GM12878 (cell line): ENCODE measurements around the gene CTIF. TPM values are rescaled to one million over a fixed set of nuclear protein-coding genes. Genes with fewer than 3 reads are reported as not detected.

Source experiments
- ATAC-seq: fragments of 200-7000 bp; cut with Tn5 transposase; 3 replicates; pipeline ENCODE4 v1.9.1; 2020; ENCODE audit warnings: mild to moderate bottlenecking, moderate library complexity
- BruUV-seq: library from RNA; stranded (reverse); fragments of 400-500 nt; replicated peaks from 2 replicates; lab custom pipeline; 2021; lab: Mats Ljungman, UMichigan
- CTCF ChIA-PET: fragments of 300-600 bp; sonication (Branson Sonifier 250); formaldehyde crosslinking; extraction: SDS; loops from one replicate; lab custom pipeline; 2021; ENCODE audit warnings: inconsistent platforms; lab: Yijun Ruan, JAX
- POLR2A ChIA-PET: fragments of 350-600 bp; formaldehyde crosslinking; extraction: SDS; loops from one replicate; lab custom pipeline; 2021; ENCODE audit warnings: inconsistent platforms; lab: Charles Lee
- RAD21 ChIA-PET: fragments of 300-600 bp; sonication (Branson Sonifier 250); formaldehyde crosslinking; loops from one replicate; lab custom pipeline; 2023; ENCODE audit warnings: antibody characterized with exemption; ENCODE audit not compliant: unreplicated experiment; lab: Charles Lee
- SMC1A ChIA-PET: fragments of 300-600 bp; sonication (Branson Sonifier 250); formaldehyde crosslinking; loops from one replicate; lab custom pipeline; 2023; ENCODE audit not compliant: unreplicated experiment, uncharacterized antibody; lab: Charles Lee
- DNase-seq: peaks from one replicate; pipeline ENCODE4 v3.0.0-alpha.2; 2011; ENCODE audit warnings: low read depth, low spot score
- FAIRE-seq: peaks from 3 replicates; lab custom pipeline; 2011; peaks lifted over from hg19 to GRCh38; lab: Jason Lieb, UNC
- H2AFZ ChIP-seq: 2 replicates; pipeline ENCODE4 v1.6.0; 2011; ENCODE audit warnings: low read depth, low read length, control low read depth; ENCODE audit not compliant: control insufficient read depth
- H3K27ac ChIP-seq: 2 replicates; pipeline ENCODE4 v1.5.1; 2011; ENCODE audit warnings: control low read depth; ENCODE audit not compliant: control insufficient read depth, insufficient read depth
- H3K27me3 ChIP-seq, 2 experiments: replicated peaks in 1 of 2; 2 replicates each; pipeline versions ENCODE4 v1.6.0 to v1.6.1; 2011; ENCODE audit warnings: low read length in 1 of 2; ENCODE audit not compliant: control insufficient read depth in 2 of 2, insufficient read depth in 2 of 2
- H3K36me3 ChIP-seq, 2 experiments: 2 replicates each; pipeline ENCODE4 v1.5.1; 2011; ENCODE audit warnings: low read length in 1 of 2; ENCODE audit not compliant: control insufficient read depth in 2 of 2, insufficient read depth in 2 of 2
- H3K4me1 ChIP-seq: 2 replicates; pipeline ENCODE4 v1.6.1; 2011; ENCODE audit warnings: mild to moderate bottlenecking, low read length, moderate library complexity, mixed read lengths; ENCODE audit not compliant: control insufficient read depth, insufficient read depth
- H3K4me2 ChIP-seq: 2 replicates; pipeline ENCODE4 v1.6.0; 2011; ENCODE audit warnings: control low read depth; ENCODE audit not compliant: control insufficient read depth, insufficient read depth
- H3K4me3 ChIP-seq: fragments of 200-600 bp; sonication (generic); 2 replicates; pipeline ENCODE4 v1.5.1; 2016
- H3K79me2 ChIP-seq: 2 replicates; pipeline ENCODE4 v1.6.0; 2011; ENCODE audit warnings: low read length; ENCODE audit not compliant: control insufficient read depth, insufficient read depth
- H3K9ac ChIP-seq: 2 replicates; pipeline ENCODE4 v1.8.0; 2011; ENCODE audit warnings: low read length, control low read depth, mixed read lengths; ENCODE audit not compliant: control insufficient read depth, insufficient read depth
- H3K9me3 ChIP-seq: replicated peaks from 3 replicates; pipeline ENCODE4 v1.5.1; 2011; ENCODE audit warnings: mild to moderate bottlenecking, low read length; ENCODE audit not compliant: control insufficient read depth, insufficient read depth
- H4K20me1 ChIP-seq: 2 replicates; pipeline ENCODE4 v1.6.0; 2011; ENCODE audit not compliant: control insufficient read depth, insufficient read depth
- BRCA1 ChIP-seq: IDR thresholded peaks from 2 replicates; pipeline ENCODE4 v1.6.1; 2011; ENCODE audit warnings: low read depth, low read length, improper control_type of control experiment
- DPF2 ChIP-seq: fragments of 450-650 bp; IDR thresholded peaks from 2 replicates; pipeline ENCODE4 v1.6.1; 2017; ENCODE audit warnings: mild to moderate bottlenecking
- IKZF1 ChIP-seq: fragments of 450-650 bp; conservative IDR thresholded peaks from 2 replicates; pipeline ENCODE4 v1.6.1; 2017; ENCODE audit warnings: antibody characterized with exemption, mild to moderate bottlenecking
- JUND ChIP-seq: IDR thresholded peaks from 2 replicates; pipeline ENCODE4 v1.6.1; 2012; ENCODE audit warnings: low read depth, mild to moderate bottlenecking, low read length, improper control_type of control experiment, moderate library complexity
- MYC ChIP-seq: IDR thresholded peaks from 2 replicates; pipeline ENCODE4 v1.6.1; 2011; ENCODE audit warnings: mild to moderate bottlenecking, low read length, moderate library complexity, inconsistent platforms; ENCODE audit not compliant: insufficient read depth, insufficient replicate concordance, insufficient read length, severe bottlenecking
- NFXL1 ChIP-seq: fragments of 450-650 bp; IDR thresholded peaks from 2 replicates; pipeline ENCODE4 v1.6.1; 2017; ENCODE audit warnings: antibody characterized with exemption, mild to moderate bottlenecking, borderline replicate concordance
- NFYB ChIP-seq: IDR thresholded peaks from 2 replicates; pipeline ENCODE4 v1.6.1; 2011; ENCODE audit warnings: low read depth, mild to moderate bottlenecking, low read length, improper control_type of control experiment, moderate library complexity; ENCODE audit not compliant: insufficient read depth
- POLR2A ChIP-seq: IDR thresholded peaks from 2 replicates; pipeline ENCODE4 v1.6.1; 2011; ENCODE audit warnings: low read depth, mild to moderate bottlenecking, low read length
- RBBP5 ChIP-seq: fragments of 200-600 bp; sonication (generic); conservative IDR thresholded peaks from 2 replicates; pipeline ENCODE4 v1.6.1; 2016
- SMAD1 ChIP-seq: fragments of 450-650 bp; IDR thresholded peaks from 2 replicates; pipeline ENCODE4 v1.6.1; 2018; ENCODE audit warnings: mild to moderate bottlenecking, low read depth; ENCODE audit not compliant: partially characterized antibody
- STAT3 ChIP-seq: IDR thresholded peaks from 2 replicates; pipeline ENCODE4 v1.6.1; 2011; ENCODE audit warnings: low read depth, low read length, improper control_type of control experiment
- TARDBP ChIP-seq: IDR thresholded peaks from 2 replicates; pipeline ENCODE4 v1.6.1; 2016; ENCODE audit warnings: borderline replicate concordance
- WRNIP1 ChIP-seq: IDR thresholded peaks from 2 replicates; pipeline ENCODE4 v1.6.1; 2011; ENCODE audit warnings: low read depth, low read length, improper control_type of control experiment, borderline replicate concordance
- ZBED1 ChIP-seq: IDR thresholded peaks from 2 replicates; pipeline ENCODE4 v1.6.1; 2016; ENCODE audit warnings: borderline replicate concordance
- ZBTB40 ChIP-seq: fragments of 450-650 bp; IDR thresholded peaks from 2 replicates; pipeline ENCODE4 v1.6.1; 2016; ENCODE audit warnings: mild to moderate bottlenecking, moderate library complexity, borderline replicate concordance
- ZNF687 ChIP-seq: fragments of 450-650 bp; IDR thresholded peaks from 2 replicates; pipeline ENCODE4 v1.6.1; 2017; ENCODE audit warnings: mild to moderate bottlenecking, moderate library complexity
- in situ Hi-C: fragments of 300-500 bp; cut with MboI; formaldehyde crosslinking; loops from 9 replicates; pipeline ENCODE4 v1.14.3; 2018; ENCODE audit warnings: mixed read lengths
- intact Hi-C: fragments of 100-400 bp; cut with micrococcal nuclease; formaldehyde crosslinking; loops from one replicate; pipeline ENCODE4 v1.14.2; 2022; ENCODE audit not compliant: unreplicated experiment
- polyA plus RNA-seq, 11 experiments: library from polyadenylated mRNA; depleted of rRNA in 4 of 11; unstranded in 6 of 11; stranded (reverse) in 5 of 11; fragments of >200 nt; fragmentation: Nextera tagmentation in 4 of 11; fragmentation: Illumina TruSeq in 1 of 11; extraction: Ambion mirVana in 4 of 11; extraction: Trizol in 1 of 11; gene quantifications; 1 replicate in 1 of 11; 2 replicates in 10 of 11; pipeline versions ENCODE4 v1.2.1 to v1.2.3, GENCODE V29; 2011 to 2016; ENCODE audit warnings: inconsistent platforms in 2 of 11, missing spikeins in 2 of 11, low read depth in 1 of 11
- total RNA-seq, 4 experiments: library from RNA; depleted of rRNA in 3 of 4; stranded (reverse); fragments of >200 nt in 3 of 4; fragmentation: Illumina TruSeq in 1 of 4; extraction: Trizol in 1 of 4; gene quantifications; 2 replicates each; pipeline versions ENCODE4 v1.2.1 to v1.2.3, GENCODE V29; 2013 to 2021
- TF ChIP-seq, protein P1 (sequence below): fragments of 450-650 bp; IDR thresholded peaks from 2 replicates; pipeline ENCODE4 v1.6.1; 2018; ENCODE audit warnings: borderline replicate concordance, mild to moderate bottlenecking; ENCODE audit not compliant: partially characterized antibody

The CTIF gene
- total and polyA plus RNA-seq, 10 of the 15 experiments (the other 5 are each of a cell fraction or from before 2014, with no cell fraction given) = 0.06 to 11.6 (median 2.5) TPM

DNA sequence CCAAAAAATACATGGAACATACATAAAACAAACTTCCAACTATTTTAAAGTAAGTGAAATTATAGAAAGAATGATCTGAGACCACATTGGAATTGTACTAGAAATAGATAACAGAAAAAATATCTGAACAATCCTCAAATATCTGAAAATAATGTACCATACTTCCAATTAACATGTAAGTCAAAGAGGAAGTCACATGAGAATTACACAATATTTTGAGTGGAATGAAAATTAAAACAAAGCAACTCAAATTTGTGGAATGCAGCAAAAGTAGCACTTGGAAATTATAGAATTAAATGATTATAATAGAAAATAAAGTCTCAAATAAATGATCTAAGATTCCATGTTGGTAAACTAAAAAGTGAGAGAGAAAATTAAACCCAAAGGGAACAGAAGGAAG lies 38.3 kb upstream of the CTIF start:
- BruUV-seq = no TSS peak
- Histone ChIP-seq H3K4me3 (no peak overlapping the region), H2AFZ (no peak overlapping the region), H3K79me2 (no peaks in the 10 kb centered on the region), H3K9ac (no peak overlapping the region), H3K4me2 (no peak overlapping the region), H3K9me3 (no peaks in the 10 kb centered on the region; the same call in 2 of the 3 replicates), H4K20me1 (no peaks in the 10 kb centered on the region), H3K27me3 (no peaks in the 10 kb centered on the region), H3K27ac (no peak overlapping the region), H3K4me1 (no peaks in the 10 kb centered on the region), H3K36me3 (no peaks in the 10 kb centered on the region)
- ChIA-PET CTCF (no interaction called here), RAD21 (no interaction called here), SMC1A (no interaction called here), POLR2A (no interaction called here)
- FAIRE-seq = no peak
- ATAC-seq = no peak
- intact Hi-C loops = no loop called here
- DNase-seq = no peak
- in situ Hi-C loops = no loop called here
- TF ChIP-seq ZNF687 (no peak), RBBP5 (no peak), MYC (no peak), WRNIP1 (no peak), IKZF1 (no peak), BRCA1 (no peak), STAT3 (no peak), NFYB (no peak), ZBTB40 (no peak), POLR2A (no peak), SMAD1 (no peak), TARDBP (no peak), ZBED1 (no peak), NFXL1 (no peak), DPF2 (no peak), JUND (no peak)
- TF ChIP-seq, protein P1, sequence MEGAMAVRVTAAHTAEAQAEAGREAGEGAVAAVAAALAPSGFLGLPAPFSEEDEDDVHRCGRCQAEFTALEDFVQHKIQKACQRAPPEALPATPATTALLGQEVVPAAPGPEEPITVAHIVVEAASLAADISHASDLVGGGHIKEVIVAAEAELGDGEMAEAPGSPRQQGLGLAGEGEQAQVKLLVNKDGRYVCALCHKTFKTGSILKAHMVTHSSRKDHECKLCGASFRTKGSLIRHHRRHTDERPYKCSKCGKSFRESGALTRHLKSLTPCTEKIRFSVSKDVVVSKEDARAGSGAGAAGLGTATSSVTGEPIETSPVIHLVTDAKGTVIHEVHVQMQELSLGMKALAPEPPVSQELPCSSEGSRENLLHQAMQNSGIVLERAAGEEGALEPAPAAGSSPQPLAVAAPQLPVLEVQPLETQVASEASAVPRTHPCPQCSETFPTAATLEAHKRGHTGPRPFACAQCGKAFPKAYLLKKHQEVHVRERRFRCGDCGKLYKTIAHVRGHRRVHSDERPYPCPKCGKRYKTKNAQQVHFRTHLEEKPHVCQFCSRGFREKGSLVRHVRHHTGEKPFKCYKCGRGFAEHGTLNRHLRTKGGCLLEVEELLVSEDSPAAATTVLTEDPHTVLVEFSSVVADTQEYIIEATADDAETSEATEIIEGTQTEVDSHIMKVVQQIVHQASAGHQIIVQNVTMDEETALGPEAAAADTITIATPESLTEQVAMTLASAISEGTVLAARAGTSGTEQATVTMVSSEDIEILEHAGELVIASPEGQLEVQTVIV = no peak
